Stimulated activated naive CD8-positive, alpha-beta T cell treated with anti-CD3 and anti-CD28 coated beads, Interleukin-15, amount 100 ng/mL, for 72 hours (primary cell): Measurements from ENCODE around the gene KDM8.

Experiments
- ATAC-seq: fragments of 150-1000 bp; cut with Tn5 transposase; 2 replicates; pipeline ENCODE4 v1.10.0; 2021; ENCODE audit warnings: mild to moderate bottlenecking, moderate library complexity
- DNase-seq, 2 donors: peaks; one replicate each; pipeline ENCODE4 v3.0.0; 2021 to 2022
- H3K27ac Mint-ChIP-seq, 2 donors: one replicate each; pipeline ENCODE4 v1.8.0; 2022; ENCODE audit warnings: mild to moderate bottlenecking in 2 of 2, mixed read lengths in 2 of 2, moderate library complexity in 2 of 2
- H3K27me3 Mint-ChIP-seq: one replicate; pipeline ENCODE4 v1.8.0; 2022; ENCODE audit warnings: mixed read lengths
- H3K4me1 Mint-ChIP-seq: one replicate; pipeline ENCODE4 v1.8.0; 2022; ENCODE audit warnings: mild to moderate bottlenecking, mixed read lengths
- H3K4me3 Mint-ChIP-seq, 2 donors: one replicate each; pipeline ENCODE4 v1.8.0; 2022; ENCODE audit warnings: mild to moderate bottlenecking in 2 of 2, mixed read lengths in 2 of 2, moderate library complexity in 1 of 2
- H3K9me3 Mint-ChIP-seq, 2 donors: one replicate each; pipeline ENCODE4 v1.8.0; 2022; ENCODE audit warnings: mixed read lengths in 2 of 2

Gene KDM8

DNA sequence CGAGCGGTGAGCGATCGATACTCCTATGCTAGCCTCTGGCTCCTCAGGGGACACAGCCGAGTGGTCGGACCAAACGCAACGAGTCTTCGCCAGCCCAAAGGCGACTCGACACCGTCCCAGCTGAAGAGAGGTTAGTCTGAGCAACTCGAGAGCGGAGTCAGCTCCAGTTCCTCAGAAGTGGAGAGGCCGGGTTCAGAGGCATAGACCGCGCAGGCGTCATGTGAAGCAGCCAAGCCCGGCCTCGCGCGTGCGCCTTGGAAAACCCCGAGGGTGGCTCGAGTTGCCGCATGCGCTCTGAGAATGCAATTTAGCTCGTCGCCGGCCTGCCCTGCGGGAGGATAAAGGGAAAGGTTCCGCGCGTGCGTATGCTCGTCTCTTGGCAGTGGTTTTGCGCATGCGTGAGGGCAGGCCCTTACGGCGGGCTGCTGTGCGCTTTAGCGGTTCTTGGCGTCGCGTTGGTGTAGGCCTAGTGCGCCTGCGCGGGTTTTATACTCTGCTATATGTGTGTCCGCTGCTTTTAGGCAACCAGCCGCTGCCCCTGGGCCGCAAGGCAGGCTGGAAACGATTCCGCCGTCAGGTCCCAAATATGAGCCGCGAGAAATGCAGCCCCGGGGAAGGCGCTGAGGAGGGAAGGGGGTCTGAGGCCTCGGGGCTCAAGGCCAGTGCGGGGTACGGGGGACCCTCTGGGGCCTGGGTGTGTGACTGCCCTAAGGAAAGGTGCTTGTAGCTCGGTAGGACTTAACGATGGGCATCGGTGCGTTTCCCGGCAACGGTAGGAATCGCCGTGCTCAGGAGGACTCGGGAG, at the start of gene KDM8:
KDM8 (plus strand) TSS at position 20 of the 805 bp plus-strand sequence. CDS start 6,598 bp downstream, outside the sequence.
- Mint-ChIP-seq H3K27me3 (no peaks in the 10 kb centered on the region), H3K27ac (peak within 1 kb of the TSS; percentile 97 to 100), H3K4me1 (peaks cover 56% of the 10 kb centered on the region), H3K4me3 (peak within 1 kb of the TSS; percentile 94 to 100), H3K9me3 (peaks cover 0 to 11% of the 10 kb centered on the region in 2 donors)
- ATAC-seq (peak; percentile 93), DNase-seq (peak; percentile 99 to 100)

- peak overlapping the region; percentile 44 to 49 for H3K4me3 Mint-ChIP-seq
- peak; percentile 77 for ATAC-seq
- peak; percentile 66 to 68 for DNase-seq
- H3K27me3 Mint-ChIP-seq, result no peaks in the 10 kb centered on the region
- no peaks in the 10 kb centered on the region for H3K9me3 Mint-ChIP-seq
- H3K4me1 Mint-ChIP-seq, result peaks cover 18% of the 10 kb centered on the region
- H3K27ac Mint-ChIP-seq, result peak overlapping the region in 1 of 2 donors; percentile 44
These were observed 48.4 kb upstream of the KDM8 start for GRCh38 chr16:27154705-27155521.

DNA sequence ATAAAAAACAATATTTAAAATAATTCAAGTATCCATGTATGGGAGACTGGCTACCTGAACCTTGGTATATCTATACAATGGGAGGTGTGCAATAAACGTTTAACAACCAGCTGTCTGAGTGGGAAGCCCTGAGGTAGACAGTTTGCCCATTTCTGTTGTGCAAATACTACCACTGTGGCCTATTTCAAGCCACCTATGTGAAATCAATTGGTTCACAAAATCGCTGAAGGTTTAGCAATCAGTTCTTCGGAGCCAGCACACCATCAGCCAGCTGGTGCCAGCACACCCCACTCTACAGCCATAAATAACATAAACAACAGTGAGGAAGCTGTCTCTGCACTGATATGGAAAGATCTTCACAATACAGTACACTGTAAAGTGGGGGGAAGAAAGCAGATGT, 46.7 kb upstream of the KDM8 start:
- Mint-ChIP-seq H3K4me1 (peaks cover 18% of the 10 kb centered on the region), H3K9me3 (no peaks in the 10 kb centered on the region), H3K4me3 (no peak overlapping the region), H3K27me3 (no peaks in the 10 kb centered on the region), H3K27ac (no peak overlapping the region)
- ATAC-seq (no peak), DNase-seq (no peak)

- DNase-seq, result no peak
- Mint-ChIP-seq H3K4me1 (no peaks in the 10 kb centered on the region), H3K27me3 (no peaks in the 10 kb centered on the region), H3K4me3 (no peak overlapping the region), H3K9me3 (peaks cover 4 to 8% of the 10 kb centered on the region in 2 donors), H3K27ac (no peak overlapping the region)
- no peak for ATAC-seq
These were observed 41.9 kb upstream of the KDM8 start for GRCh38 chr16:27161398-27161797.

DNA sequence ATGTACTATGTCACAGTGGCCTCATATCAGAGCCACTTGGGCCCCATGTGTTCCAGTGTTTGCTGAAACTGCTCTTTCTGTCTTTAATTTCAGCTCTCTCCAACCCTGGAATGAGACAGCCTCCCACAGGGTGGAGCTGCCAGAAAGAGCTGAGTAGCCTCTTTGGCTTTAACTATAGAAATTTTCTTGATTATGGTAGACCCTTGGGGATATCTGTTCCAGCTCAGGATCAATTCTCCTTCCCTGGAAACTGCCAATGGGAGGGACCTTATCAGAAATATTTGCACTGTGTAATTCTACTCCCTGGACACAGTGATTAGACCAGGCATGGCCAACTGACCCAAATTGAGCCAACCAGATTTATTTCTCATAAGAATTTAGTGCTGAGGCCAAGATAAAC, 39.0 kb upstream of the KDM8 start:
- no peak for ATAC-seq
- peaks cover 4 to 8% of the 10 kb centered on the region in 2 donors for H3K9me3 Mint-ChIP-seq
- no peak for DNase-seq
- H3K4me1 Mint-ChIP-seq, result peaks cover 15% of the 10 kb centered on the region
- no peak overlapping the region for H3K4me3 Mint-ChIP-seq
- H3K27me3 Mint-ChIP-seq, result no peaks in the 10 kb centered on the region
- peak overlapping the region in 1 of 2 donors; percentile 54 for H3K27ac Mint-ChIP-seq

DNA sequence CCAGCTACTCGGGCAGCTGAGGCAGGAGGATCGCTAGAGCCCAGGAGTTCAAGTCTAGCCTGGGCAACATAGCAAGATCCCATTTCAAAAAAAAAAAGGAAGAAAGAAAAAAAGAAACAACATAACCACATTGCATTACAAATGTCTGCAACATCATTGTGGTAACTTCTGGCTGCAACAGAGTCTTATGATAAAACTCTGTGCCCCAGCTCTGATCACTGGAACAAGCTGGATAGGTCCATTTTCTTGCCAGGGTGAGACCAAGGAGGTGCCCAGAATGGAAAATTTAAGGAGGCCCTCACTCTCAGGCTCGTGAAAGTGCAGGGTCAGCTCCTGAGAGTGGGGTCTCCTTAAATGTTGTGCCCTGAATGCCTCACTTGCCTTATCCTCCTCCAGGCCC, 37.8 kb upstream of the KDM8 start:
- H3K4me3 Mint-ChIP-seq, result no peak overlapping the region
- H3K9me3 Mint-ChIP-seq, result peaks cover 4 to 8% of the 10 kb centered on the region in 2 donors
- ATAC-seq (no peak), DNase-seq (no peak)
- no peak overlapping the region for H3K27ac Mint-ChIP-seq
- no peaks in the 10 kb centered on the region for H3K27me3 Mint-ChIP-seq
- peaks cover 27% of the 10 kb centered on the region for H3K4me1 Mint-ChIP-seq

DNA sequence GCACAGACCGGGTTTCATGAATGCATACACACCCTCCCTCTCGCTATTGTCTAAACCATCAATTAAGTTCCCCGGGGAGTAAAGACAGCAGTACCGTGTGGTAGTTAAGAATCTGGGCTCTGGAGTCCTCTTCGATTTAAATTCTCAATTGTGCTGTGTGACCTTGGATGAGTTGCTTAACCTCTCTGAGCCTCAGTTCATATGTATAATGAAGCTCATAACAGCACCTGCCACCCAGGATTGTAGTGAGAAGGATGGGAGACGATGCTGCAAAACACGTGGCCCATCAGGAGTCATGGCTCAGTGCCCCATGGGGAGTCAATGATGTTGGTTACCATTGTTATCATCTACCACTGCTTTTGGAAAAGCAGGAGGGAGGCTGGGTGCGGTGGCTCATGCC, 34.5 kb upstream of the KDM8 start:
- Mint-ChIP-seq H3K27me3 (no peaks in the 10 kb centered on the region), H3K4me3 (peak overlapping the region in 1 of 2 donors; percentile 28), H3K9me3 (peaks cover 15 to 17% of the 10 kb centered on the region in 2 donors), H3K27ac (no peak overlapping the region), H3K4me1 (peaks cover 57% of the 10 kb centered on the region)
- ATAC-seq (no peak), DNase-seq (no peak)

DNA sequence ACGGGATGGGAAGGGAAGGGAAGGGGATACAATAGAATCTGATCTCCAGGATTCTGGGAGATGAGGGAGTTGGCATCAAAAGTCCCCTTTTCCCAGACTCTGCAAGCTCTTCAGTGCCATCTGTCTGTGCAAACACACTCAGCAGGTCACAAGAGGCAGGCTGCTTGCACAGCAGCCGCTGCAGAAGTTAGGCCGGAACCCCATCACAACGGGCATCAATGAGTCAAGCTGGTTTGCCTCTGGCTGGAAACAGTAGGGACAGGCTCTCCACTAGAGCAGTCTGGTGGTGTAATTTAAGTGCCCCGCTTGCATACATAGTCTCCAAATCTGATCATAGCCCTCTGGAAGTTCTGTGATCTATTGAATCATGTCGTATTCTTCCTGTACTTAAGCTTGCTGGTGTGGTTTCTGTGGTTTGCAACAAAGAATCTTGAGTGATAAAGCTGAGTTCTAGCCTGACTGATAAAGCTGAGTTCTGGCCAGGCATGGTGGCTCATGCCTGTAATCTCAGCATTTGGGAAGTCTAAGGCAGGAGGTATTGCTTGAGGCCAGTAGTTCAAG, 33.7 kb upstream of the KDM8 start:
- Mint-ChIP-seq H3K4me1 (peaks cover 65% of the 10 kb centered on the region), H3K4me3 (peak overlapping the region; percentile 12 to 44), H3K9me3 (peaks cover 15 to 17% of the 10 kb centered on the region in 2 donors), H3K27ac (peak overlapping the region in 1 of 2 donors; percentile 29), H3K27me3 (no peaks in the 10 kb centered on the region)
- DNase-seq, result peak; percentile 65 to 90
- peak; percentile 97 for ATAC-seq

GRCh38 chr16:27171584-27171983, 31.7 kb upstream of the KDM8 start:
- Mint-ChIP-seq H3K27me3 (no peaks in the 10 kb centered on the region), H3K4me1 (peaks cover 79% of the 10 kb centered on the region), H3K9me3 (peaks cover 15 to 17% of the 10 kb centered on the region in 2 donors), H3K4me3 (no peak overlapping the region), H3K27ac (peak overlapping the region in 1 of 2 donors; percentile 71)
- DNase-seq, result no peak
- ATAC-seq, result no peak

DNA sequence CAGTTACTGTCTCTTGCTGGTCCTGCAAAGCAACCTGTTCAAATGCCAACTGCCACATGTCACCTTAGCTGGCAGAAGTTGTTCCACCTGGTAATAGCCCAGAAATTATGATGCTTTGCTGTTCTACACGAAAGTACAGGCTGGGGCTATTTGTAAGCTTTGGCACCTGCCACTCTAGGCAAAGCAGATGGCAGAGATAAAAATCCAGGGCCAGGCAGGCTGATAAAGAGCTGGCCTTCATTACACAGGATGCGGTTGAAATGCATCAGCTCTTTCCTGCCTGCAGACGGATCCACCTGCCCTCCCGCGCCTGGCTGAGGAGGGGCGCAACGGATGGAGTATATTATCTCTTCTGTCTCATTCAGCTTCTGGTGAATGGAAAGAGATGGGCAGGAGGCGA, 29.3 kb upstream of the KDM8 start:
- DNase-seq (peak; percentile 42 to 59), ATAC-seq (peak; percentile 62)
- Mint-ChIP-seq H3K4me3 (peak overlapping the region; percentile 12 to 39), H3K27ac (peak overlapping the region; percentile 6 to 87), H3K4me1 (peaks cover 87% of the 10 kb centered on the region), H3K27me3 (no peaks in the 10 kb centered on the region), H3K9me3 (peaks cover 15 to 17% of the 10 kb centered on the region in 2 donors)

DNA sequence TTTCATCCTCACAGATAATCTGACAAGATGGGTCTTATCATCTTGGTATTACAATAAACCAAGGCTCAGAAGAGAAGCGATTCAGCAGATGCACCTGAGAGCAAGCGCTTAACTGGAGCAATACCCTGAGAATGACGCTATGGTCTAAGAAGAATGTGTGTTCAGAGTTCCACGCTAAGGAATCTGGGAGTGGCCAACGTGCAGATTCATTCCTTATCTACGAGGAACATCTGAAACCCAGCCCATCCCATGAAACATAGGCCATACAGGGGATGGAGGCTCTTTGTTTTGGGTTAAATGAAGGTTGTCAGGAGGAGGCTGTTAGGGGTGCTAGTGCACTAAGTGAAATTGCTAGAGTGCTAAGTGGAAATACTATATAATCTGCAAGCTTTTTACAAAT, 28.5 kb upstream of the KDM8 start:
- peaks cover 15 to 17% of the 10 kb centered on the region in 2 donors for H3K9me3 Mint-ChIP-seq
- H3K27me3 Mint-ChIP-seq, result no peaks in the 10 kb centered on the region
- ATAC-seq (no peak), DNase-seq (no peak)
- H3K4me3 Mint-ChIP-seq, result no peak overlapping the region
- H3K4me1 Mint-ChIP-seq, result peaks cover 87% of the 10 kb centered on the region
- H3K27ac Mint-ChIP-seq, result no peak overlapping the region

DNA sequence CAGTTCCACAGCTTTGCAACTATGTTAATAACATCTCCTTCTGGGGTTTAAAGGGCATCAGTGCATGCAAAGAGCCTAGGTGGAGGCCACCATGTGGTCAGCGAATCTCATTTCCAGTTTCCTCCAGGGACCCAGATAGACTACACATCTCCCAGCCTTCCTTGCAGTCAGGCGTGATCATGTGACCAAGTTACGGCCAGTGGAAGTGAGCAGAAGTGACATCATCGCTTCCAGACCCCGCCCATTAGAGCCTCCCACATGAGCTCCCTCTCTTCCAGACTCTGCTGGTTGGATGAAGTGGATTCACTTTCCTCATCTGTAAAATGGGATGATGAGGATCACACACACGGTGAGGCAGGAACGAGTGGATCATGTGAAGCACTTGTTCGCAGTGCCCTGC, 27.4 kb upstream of the KDM8 start:
- ATAC-seq, result no peak
- no peak overlapping the region for H3K4me3 Mint-ChIP-seq
- H3K9me3 Mint-ChIP-seq, result peaks cover 15 to 16% of the 10 kb centered on the region in 2 donors
- no peak for DNase-seq
- H3K27ac Mint-ChIP-seq, result no peak overlapping the region
- H3K27me3 Mint-ChIP-seq, result no peaks in the 10 kb centered on the region
- peaks cover 79% of the 10 kb centered on the region for H3K4me1 Mint-ChIP-seq

- Mint-ChIP-seq H3K27me3 (no peaks in the 10 kb centered on the region), H3K4me3 (no peak overlapping the region), H3K4me1 (peaks cover 69% of the 10 kb centered on the region), H3K9me3 (peaks cover 2% of the 10 kb centered on the region in 2 donors), H3K27ac (peak overlapping the region; percentile 85 to 91)
- DNase-seq (no peak), ATAC-seq (no peak)
These were observed 26.1 kb upstream of the KDM8 start for GRCh38 chr16:27177031-27177774.

- ATAC-seq, result peak; percentile 97
- Mint-ChIP-seq H3K27me3 (no peaks in the 10 kb centered on the region), H3K27ac (peak overlapping the region in 1 of 2 donors; percentile 67), H3K9me3 (no peaks in the 10 kb centered on the region), H3K4me3 (no peak overlapping the region), H3K4me1 (peaks cover 45% of the 10 kb centered on the region)
- DNase-seq, result peak; percentile 86 to 89
These were observed 23.7 kb upstream of the KDM8 start for GRCh38 chr16:27179500-27180072.
